Uterus (tissue), 2 donors: ENCODE results near the gene SNCG.

ENCODE experiments used
- CTCF ChIP-seq, 4 experiments: fragments of 200-600 bp in 2 of 4; fragments of 450-650 bp in 2 of 4; sonication (generic) in 2 of 4; IDR thresholded peaks; one replicate each; pipeline ENCODE4 v1.5.1; 2016 to 2019; ENCODE audit warnings: antibody characterized with exemption in 4 of 4, mild to moderate bottlenecking in 2 of 4, moderate library complexity in 1 of 4
- POLR2A ChIP-seq, 2 donors: fragments of 450-650 bp; IDR thresholded peaks; one replicate each; pipeline ENCODE4 v1.6.1; 2016; ENCODE audit warnings: antibody characterized with exemption in 2 of 2, mild to moderate bottlenecking in 1 of 2, moderate library complexity in 1 of 2

- TF ChIP-seq POLR2A (IDR thresholded peaks at IDR 0.05) = no peak
- no peak for TF ChIP-seq CTCF (IDR thresholded peaks at IDR 0.05)
Measured at GRCh38 chr10:86972613-86973380, 14.4 kb downstream of the SNCG start.
